HepG2 (cell line): ENCODE measurements around the gene EPB41. TPM values are rescaled to one million over a fixed set of nuclear protein-coding genes. Genes with fewer than 3 reads are reported as not detected.

Source experiments
- ATAC-seq: fragments of 200-7000 bp; cut with Tn5 transposase; 3 replicates; pipeline ENCODE4 v1.9.1; 2020; ENCODE audit warnings: mild to moderate bottlenecking, moderate library complexity
- BruUV-seq: library from RNA; stranded (reverse); fragments of 400-500 nt; replicated peaks from 2 replicates; lab custom pipeline; 2021; lab: Mats Ljungman, UMichigan
- CTCF ChIA-PET: fragments of 300-600 bp; formaldehyde crosslinking; extraction: SDS; loops from one replicate; lab custom pipeline; 2021; ENCODE audit warnings: low total read pairs, inconsistent platforms, low intra/inter-chr PET ratio; lab: Yijun Ruan, JAX
- POLR2A ChIA-PET: fragments of 350-600 bp; sonication (Branson Sonifier 250); formaldehyde crosslinking; loops from one replicate; lab custom pipeline; 2020; ENCODE audit warnings: antibody characterized with exemption, inconsistent platforms; lab: Yijun Ruan, JAX
- DNase-seq: peaks from one replicate; pipeline ENCODE4 v3.0.0-alpha.2; 2015; ENCODE audit warnings: low spot score
- FAIRE-seq: peaks from 3 replicates; lab custom pipeline; 2011; peaks lifted over from hg19 to GRCh38; lab: Jason Lieb, UNC
- H2AFZ ChIP-seq: one replicate; pipeline ENCODE4 v1.6.1; 2011; ENCODE audit warnings: low read length, inconsistent platforms
- H3K27ac ChIP-seq: fragments of 300-600 bp; 3 replicates; pipeline ENCODE4 v1.8.0; 2011; ENCODE audit warnings: mixed run types, mild to moderate bottlenecking, mixed read lengths, low read length, inconsistent platforms; ENCODE audit not compliant: insufficient read depth; ENCODE audit errors: extremely low read length
- H3K27me3 ChIP-seq, 2 experiments: fragments of 200-600 bp in 1 of 2; 2 replicates in 1 of 2; 3 replicates in 1 of 2; pipeline versions ENCODE4 v1.6.0 to v1.8.0; 2011; ENCODE audit warnings: low read length in 2 of 2, mild to moderate bottlenecking in 2 of 2, moderate library complexity in 2 of 2, inconsistent platforms in 1 of 2; ENCODE audit not compliant: insufficient read depth in 2 of 2, control insufficient read depth in 1 of 2
- H3K36me3 ChIP-seq, 2 experiments: fragments of 200-600 bp in 1 of 2; replicated peaks in 1 of 2; 2 replicates in 1 of 2; 3 replicates in 1 of 2; pipeline versions ENCODE4 v1.5.1 to v1.8.0; 2011; ENCODE audit warnings: low read length in 2 of 2, inconsistent platforms in 1 of 2; ENCODE audit not compliant: insufficient read depth in 2 of 2, control insufficient read depth in 1 of 2
- H3K4me1 ChIP-seq: 2 replicates; pipeline ENCODE4 v1.5.1; 2012; ENCODE audit warnings: low read length, inconsistent platforms; ENCODE audit not compliant: insufficient read depth
- H3K4me2 ChIP-seq: 2 replicates; pipeline ENCODE4 v1.6.0; 2011; ENCODE audit warnings: low read depth, low read length, inconsistent platforms
- H3K4me3 ChIP-seq, 3 experiments: fragments of 200-600 bp in 1 of 3; sonication (generic), shearing (Covaris generic) in 1 of 3; replicated peaks in 1 of 3; 2 replicates each; pipeline ENCODE4 v1.5.1; 2011 to 2016; ENCODE audit warnings: low read length in 3 of 3, inconsistent platforms in 2 of 3, low read depth in 2 of 3, mild to moderate bottlenecking in 2 of 3, control low read depth in 1 of 3, mixed read lengths in 1 of 3; ENCODE audit not compliant: insufficient read depth in 1 of 3
- H3K79me2 ChIP-seq: one replicate; pipeline ENCODE4 v1.6.1; 2011; ENCODE audit warnings: low read length, inconsistent platforms; ENCODE audit not compliant: insufficient read depth
- H3K9ac ChIP-seq: 2 replicates; pipeline ENCODE4 v1.6.0; 2011; ENCODE audit warnings: mild to moderate bottlenecking, low read depth, low read length, inconsistent platforms; ENCODE audit not compliant: insufficient read depth
- H3K9me3 ChIP-seq: 2 replicates; pipeline ENCODE4 v1.5.1; 2012; ENCODE audit warnings: mild to moderate bottlenecking, low read length
- H4K20me1 ChIP-seq: 2 replicates; pipeline ENCODE4 v1.6.0; 2011; ENCODE audit warnings: inconsistent platforms, mild to moderate bottlenecking, low read length, moderate library complexity; ENCODE audit not compliant: insufficient read depth
- NFATC3 ChIP-seq: sonication (generic); formaldehyde crosslinking; IDR thresholded peaks from 2 replicates; pipeline ENCODE4 v1.5.1; 2020; ENCODE audit warnings: mild to moderate bottlenecking, missing genetic modification reagents
- ONECUT2 ChIP-seq: sonication (generic); formaldehyde crosslinking; IDR thresholded peaks from 2 replicates; pipeline ENCODE4 v1.4.0; 2020; ENCODE audit warnings: missing genetic modification reagents
- RFX3 ChIP-seq: IDR thresholded peaks from 2 replicates; pipeline ENCODE4 v1.6.1; 2016; ENCODE audit warnings: missing biosample characterization, missing genetic modification reagents
- THAP9 ChIP-seq: sonication (generic); formaldehyde crosslinking; IDR thresholded peaks from 2 replicates; pipeline ENCODE4; 2020; ENCODE audit warnings: missing genetic modification reagents, mild to moderate bottlenecking, borderline replicate concordance
- ZNF296 ChIP-seq: sonication (generic); formaldehyde crosslinking; conservative IDR thresholded peaks from 2 replicates; pipeline ENCODE4 v1.5.0; 2020; ENCODE audit warnings: mild to moderate bottlenecking, missing genetic modification reagents
- ZNF788 ChIP-seq: sonication (generic); formaldehyde crosslinking; IDR thresholded peaks from 2 replicates; pipeline ENCODE4 v1.5.0; 2020; ENCODE audit warnings: mild to moderate bottlenecking, missing genetic modification reagents, borderline replicate concordance
- WGBS: methylation state at CpG from one replicate; pipeline ENCODE4 v1.1.6; 2017; ENCODE audit warnings: low lambda C conversion rate; 5-methylcytosine and 5-hydroxymethylcytosine counted together
- in situ Hi-C: cut with HindIII; loops from 2 replicates; pipeline ENCODE4 v1.10.0; 2017; ENCODE audit warnings: low pct_unique_long_range_greater_than_20kb; ENCODE audit not compliant: extremely low pct_ligation_motif_present
- intact Hi-C: fragments of 100-400 bp; cut with micrococcal nuclease; formaldehyde crosslinking; loops from one replicate; pipeline ENCODE4 v1.10.0; 2022; ENCODE audit not compliant: unreplicated experiment
- polyA plus RNA-seq, 8 experiments: library from polyadenylated mRNA; depleted of rRNA in 3 of 8; stranded (reverse) in 7 of 8; unstranded in 1 of 8; fragments of >200 nt; fragmentation: Illumina TruSeq in 4 of 8; extraction: Trizol in 4 of 8; gene quantifications; 2 replicates each; pipeline versions ENCODE4 v1.2.1 to v1.2.3, GENCODE V29; 2011 to 2016; ENCODE audit warnings: low read depth in 4 of 8, missing spikeins in 1 of 8, mixed read lengths in 1 of 8; ENCODE audit not compliant: insufficient read depth in 1 of 8
- total RNA-seq, 5 experiments: library from RNA; depleted of rRNA; stranded (reverse); fragments of >200 nt; fragmentation: Illumina TruSeq; extraction: Trizol; gene quantifications; 2 replicates each; pipeline ENCODE4 v1.2.3, GENCODE V29; 2016; ENCODE audit warnings: low read depth in 1 of 5

The EPB41 gene
- total and polyA plus RNA-seq, 2 of the 13 experiments (the other 11 are each of a cell fraction or from before 2014, with no cell fraction given), result 34.5 to 46.7 TPM

- CTCF ChIA-PET, result interaction anchor here (2.3 kb wide), 1 partner anchor 102 kb away, joined by 12 read pairs; no protein-coding TSS in a partner anchor
- POLR2A ChIA-PET, result interaction anchor here (1.1 to 1.8 kb wide), 5 partner anchors 11 to 99 kb away, joined by 4 to 15 read pairs (median 6); partner anchors contain the start of gene EPB41
- H3K27me3 ChIP-seq, result no peaks in the 10 kb centered on the region
- FAIRE-seq, result no peak
- no TSS peak for BruUV-seq
- in situ Hi-C loops (loop anchor here (10.0 kb wide), 1 partner anchor 99 kb away; no protein-coding TSS in a partner anchor), intact Hi-C loops (no loop called here)
- WGBS, result 85% methylated on average over 3 of the region's 3 CpGs
- peak overlapping the region; percentile 22 for H3K27ac ChIP-seq
- TF ChIP-seq ZNF788, result no peak
- TF ChIP-seq NFATC3 (CRISPR knock-in tag), result no peak
- TF ChIP-seq ZNF296 (CRISPR knock-in tag), result no peak
- TF ChIP-seq ONECUT2, result no peak
- no peak for TF ChIP-seq RFX3 (CRISPR knock-in tag)
- TF ChIP-seq THAP9 (CRISPR knock-in tag), result no peak
- H3K9ac ChIP-seq, result no peak overlapping the region
- no peaks in the 10 kb centered on the region for H3K9me3 ChIP-seq
- no peak overlapping the region for H2AFZ ChIP-seq
- no peaks in the 10 kb centered on the region for H4K20me1 ChIP-seq
- H3K4me3 ChIP-seq, result no peak overlapping the region
- no peak overlapping the region for H3K4me2 ChIP-seq
- H3K4me1 ChIP-seq, result peaks cover 27% of the 10 kb centered on the region
- peaks cover 4% of the 10 kb centered on the region for H3K79me2 ChIP-seq
- ATAC-seq, result no peak
- H3K36me3 ChIP-seq, result peaks cover 0 to 10% of the 10 kb centered on the region in 2 experiments; a peak in 1 of 5 replicates
- no peak for DNase-seq
Observed at GRCh38 chr1:28984311-28984684, 69.9 kb downstream of the EPB41 start.
